HG02763 (cell line): ENCODE data around the gene PTAR1.

Experiments
- ATAC-seq: cut with Tn5 transposase; IDR thresholded peaks from one replicate; pipeline ENCODE4 v1.9.1; 2021; ENCODE audit warnings: mild to moderate bottlenecking, moderate library complexity; ENCODE audit not compliant: unreplicated experiment

PTAR1 gene

GRCh38 chr9:69753830-69754229 is 6.0 kb downstream of the PTAR1 start:
- ATAC-seq = no peak

DNA sequence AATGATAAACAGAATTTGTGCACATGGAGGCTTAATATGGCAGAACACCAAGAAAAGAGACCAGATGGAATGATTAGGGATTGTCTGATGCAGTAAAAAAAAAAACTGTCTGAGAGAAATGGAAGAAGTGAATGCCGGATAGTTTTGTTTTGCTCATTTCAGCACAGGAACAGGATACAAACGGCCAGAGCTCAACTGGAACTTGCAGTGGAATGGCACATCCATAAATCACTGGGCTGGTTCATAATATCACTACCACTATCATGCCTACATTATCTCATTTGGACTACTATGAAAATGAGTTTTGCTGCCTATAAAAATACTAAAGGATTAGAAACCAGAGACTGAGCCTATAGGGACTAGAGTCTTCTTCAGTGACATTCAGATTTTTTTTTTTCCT is 9.7 kb downstream of the PTAR1 start:
- ATAC-seq = no peak

- ATAC-seq = no peak
These were observed 11.5 kb downstream of the PTAR1 start for GRCh38 chr9:69748304-69748703.

- no peak for ATAC-seq
These were observed 12.8 kb downstream of the PTAR1 start for GRCh38 chr9:69746859-69747560.

DNA sequence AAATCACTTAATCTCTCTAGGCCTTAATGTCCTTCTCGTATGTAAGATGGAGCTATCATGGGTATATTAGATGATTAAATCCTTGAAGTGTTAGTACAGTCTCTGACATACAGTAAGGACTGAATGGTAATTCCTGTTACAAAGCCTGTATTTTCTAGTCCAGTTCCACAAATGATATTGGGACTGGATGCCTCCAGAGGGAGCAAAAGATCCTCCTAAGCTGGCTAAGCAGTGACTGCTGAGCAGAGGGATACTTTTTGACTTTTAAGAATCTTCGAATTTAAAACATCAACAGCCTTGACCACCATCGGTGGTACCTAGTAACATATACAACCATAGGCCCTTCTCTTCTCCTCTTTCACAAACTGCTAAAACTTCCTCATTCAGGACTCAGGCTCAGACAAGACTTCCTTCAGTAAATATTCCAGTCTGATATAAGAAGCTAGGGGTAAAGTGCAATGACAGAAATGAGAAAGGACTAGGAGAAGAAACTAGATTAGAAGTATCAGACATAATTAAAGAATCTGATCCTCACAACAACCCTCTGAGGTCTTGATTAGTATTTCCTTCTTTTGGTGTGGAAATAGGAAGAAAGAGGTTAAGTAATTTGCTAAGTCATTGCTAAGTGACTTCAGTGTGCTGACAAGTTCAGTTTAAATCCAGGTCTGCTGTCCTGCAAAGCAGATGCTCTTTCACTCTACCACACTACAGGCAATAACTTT is 13.9 kb downstream of the PTAR1 start:
- no peak for ATAC-seq

GRCh38 chr9:69744688-69745380 is 15.0 kb downstream of the PTAR1 start:
- ATAC-seq = no peak

DNA sequence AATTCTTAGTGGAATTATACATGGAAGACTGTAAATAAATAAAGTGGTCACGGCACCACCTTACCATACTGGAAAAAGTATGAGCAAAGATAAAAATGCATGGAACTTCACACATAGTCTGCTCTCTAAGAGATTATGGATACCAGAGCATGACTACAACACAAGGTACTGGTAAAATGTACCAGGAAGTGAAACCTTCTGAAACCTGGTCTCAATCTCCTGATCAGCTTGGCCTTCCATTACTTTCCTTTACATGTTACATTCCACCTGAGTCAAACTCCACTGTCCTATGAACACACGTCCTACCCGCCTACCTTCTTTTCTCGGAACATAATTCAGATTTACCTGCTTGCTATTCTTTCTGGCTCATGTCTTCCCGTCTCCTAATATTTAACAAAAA is 15.9 kb downstream of the PTAR1 start:
- ATAC-seq = no peak

DNA sequence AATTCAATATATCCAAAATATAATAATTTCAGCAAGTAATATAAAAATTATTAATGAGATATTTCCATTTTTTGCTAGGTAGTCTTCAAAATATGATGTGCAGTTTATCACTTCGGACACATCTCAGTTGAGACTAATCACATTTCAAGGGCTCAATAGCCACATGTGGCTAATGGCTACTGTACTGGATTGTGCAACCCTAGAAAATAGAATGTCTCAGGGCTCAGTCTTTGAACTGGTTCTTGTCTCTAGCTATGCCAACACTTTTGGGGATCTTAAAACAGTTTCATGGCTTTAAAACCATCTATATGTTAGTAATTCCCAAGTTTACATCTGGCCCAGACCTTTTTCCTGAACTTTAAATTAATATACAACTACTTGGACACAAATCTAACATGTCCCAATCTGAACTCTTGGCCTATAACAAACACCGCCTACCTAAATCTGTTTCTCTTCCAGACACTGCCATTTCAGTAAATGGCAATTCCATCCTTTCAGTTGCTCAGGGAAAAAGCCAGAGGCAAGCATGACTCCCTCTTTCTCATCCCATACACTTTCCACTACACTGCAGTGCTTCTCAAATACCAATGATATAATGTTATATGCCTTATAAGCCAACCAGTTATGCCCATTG is 18.8 kb downstream of the PTAR1 start:
- no peak for ATAC-seq

- no peak for ATAC-seq
These were observed 28.5 kb downstream of the PTAR1 start for GRCh38 chr9:69731348-69731747.

DNA sequence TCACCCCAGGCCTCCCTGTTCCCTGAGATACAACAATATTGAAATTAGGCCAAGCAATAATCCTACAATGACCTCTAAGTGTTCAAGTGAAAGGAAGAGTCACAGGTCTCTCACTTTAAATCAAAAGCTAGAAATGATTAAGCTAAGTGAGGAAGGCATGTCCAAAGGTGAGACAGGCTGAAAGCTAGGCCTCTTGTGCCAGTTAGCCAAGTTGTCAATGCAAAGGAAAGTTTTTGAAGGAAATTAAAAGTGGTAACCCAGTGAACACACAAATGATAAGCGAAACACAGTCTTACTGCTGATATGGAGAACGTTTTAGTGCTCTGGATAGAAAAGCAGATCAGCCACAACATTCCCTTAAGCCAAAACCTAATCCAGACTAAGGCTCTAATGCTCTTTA is 39.8 kb downstream of the PTAR1 start:
- ATAC-seq = no peak

DNA sequence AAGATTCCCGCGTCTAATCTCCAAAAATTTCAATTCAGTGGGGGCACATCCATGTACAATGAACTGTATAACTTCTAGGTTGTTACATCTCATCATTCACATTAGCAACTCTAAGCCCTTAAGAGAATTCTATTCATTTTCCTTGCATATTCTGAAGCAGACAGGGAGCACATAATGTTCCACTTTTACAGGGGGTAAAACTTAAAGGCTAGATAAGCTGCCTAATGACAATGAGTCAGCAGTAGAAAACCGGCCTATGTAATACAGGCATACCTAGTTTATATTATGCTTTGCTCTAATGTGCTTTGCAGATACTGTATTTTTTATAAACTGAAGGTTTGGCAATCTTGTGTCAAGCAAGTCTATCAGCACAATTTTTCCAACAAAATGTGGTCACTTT is 40.4 kb downstream of the PTAR1 start:
- ATAC-seq = no peak

DNA sequence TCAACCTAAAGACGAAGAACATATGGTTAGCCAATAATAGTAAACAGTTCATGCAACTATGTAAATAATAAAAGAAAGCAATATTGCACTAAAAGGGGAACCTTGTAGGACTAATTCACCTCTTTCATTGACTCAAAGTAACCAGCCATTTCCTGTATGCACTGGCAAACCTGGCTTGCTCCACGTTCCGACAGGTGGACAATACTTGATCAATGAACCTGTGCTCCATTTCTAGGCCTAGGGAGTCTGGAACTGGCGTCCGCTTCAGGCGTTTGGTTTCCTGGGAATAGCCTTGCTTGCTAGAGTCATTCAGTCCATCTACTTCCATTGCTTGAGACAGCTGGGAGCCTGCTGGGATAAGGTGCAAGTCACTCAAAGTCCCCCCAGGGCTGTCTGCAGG is 41.6 kb downstream of the PTAR1 start:
- no peak for ATAC-seq

DNA sequence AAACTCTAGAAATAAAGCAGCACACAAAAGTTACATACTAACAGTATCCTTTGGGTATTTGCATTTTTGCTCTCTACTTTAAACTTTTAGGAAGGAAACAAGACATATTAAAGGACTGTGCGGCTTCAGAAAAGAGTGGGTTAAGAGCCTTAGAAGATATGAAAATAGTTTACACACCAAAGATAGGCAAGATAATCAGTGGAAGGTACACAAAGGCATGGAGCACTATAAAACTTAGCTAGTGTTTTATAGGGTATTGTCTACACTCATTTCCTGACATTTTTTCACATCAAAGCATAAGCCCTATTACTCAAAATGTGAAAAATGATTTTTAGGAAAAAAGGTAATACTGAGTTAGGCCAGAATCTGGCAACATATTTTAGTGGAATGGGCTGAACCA is 44.0 kb downstream of the PTAR1 start:
- ATAC-seq = no peak

DNA sequence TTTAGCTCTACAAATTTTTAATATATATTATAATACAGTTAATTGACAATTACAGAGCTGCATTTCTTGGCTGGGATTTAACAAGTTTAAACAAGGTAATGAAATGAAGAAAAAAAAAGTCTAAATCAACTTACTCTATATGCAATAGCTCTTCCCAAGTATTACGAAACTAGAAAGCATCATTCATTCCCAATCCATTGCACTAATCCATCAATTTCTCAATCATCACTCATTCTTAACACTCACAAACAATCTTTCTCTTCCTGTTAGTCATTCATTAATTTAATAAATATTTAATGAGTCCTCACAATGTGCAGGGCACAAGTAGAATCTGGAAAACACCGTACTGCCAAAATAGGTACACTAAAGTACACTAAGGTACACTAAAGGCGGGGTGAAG is 44.7 kb downstream of the PTAR1 start:
- ATAC-seq = no peak

GRCh38 chr9:69697475-69697874 is 62.3 kb downstream of the PTAR1 start:
- no peak for ATAC-seq

GRCh38 chr9:69696802-69697201 is 63.0 kb downstream of the PTAR1 start:
- ATAC-seq = no peak

GRCh38 chr9:69689991-69690538 is 69.7 kb downstream of the PTAR1 start:
- no peak for ATAC-seq

GRCh38 chr9:69683927-69684326 is 75.9 kb downstream of the PTAR1 start:
- ATAC-seq = no peak

DNA sequence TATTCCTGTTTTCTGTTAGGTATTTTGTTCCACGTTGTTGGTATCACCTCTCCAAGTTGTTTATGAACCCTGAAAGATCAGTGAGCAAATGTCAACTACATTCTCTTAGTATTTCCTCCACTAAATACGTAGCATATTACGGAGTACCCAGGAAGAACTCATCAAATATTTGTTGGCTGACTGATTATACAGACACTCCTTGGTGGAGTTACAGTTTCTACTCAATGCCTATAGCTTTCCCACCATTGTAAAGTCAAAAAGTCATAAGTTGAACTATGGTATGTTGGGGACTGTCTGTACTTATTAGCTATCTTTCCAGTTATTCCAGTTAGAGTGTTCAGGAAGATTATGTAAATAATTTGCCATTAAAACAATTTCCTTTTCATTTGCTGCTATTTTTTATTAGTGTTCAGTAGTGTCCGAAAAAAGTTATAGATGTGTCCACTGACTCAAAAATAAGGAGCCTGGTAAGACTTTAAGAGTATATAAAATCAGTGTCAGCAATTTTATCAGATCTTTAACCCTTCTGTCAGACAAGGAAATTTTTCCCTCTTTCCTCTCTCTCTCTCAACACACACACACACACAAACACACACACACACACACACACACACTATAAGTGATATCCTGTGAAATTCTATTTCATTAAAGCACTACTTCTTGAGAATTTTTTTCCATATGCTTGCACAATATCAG is 80.8 kb downstream of the PTAR1 start:
- ATAC-seq = no peak

DNA sequence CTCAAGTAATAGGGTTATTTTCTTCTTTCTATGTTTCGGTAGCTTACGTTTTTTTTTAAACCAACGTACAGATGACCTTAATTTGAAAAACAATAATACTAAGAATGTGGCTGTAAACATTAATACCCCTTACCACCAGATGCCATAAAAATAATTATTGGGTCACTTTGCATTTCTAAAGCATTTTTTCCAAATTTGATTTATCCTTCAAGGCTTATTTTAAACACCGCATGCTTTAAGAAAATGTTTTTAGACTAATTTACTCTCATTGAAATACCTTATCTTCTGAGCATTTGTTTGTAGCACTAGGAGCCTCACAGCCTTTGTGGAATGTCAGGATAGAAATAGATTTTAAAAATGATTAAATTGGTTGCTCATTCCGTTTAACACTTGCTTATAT is 81.9 kb downstream of the PTAR1 start:
- no peak for ATAC-seq

DNA sequence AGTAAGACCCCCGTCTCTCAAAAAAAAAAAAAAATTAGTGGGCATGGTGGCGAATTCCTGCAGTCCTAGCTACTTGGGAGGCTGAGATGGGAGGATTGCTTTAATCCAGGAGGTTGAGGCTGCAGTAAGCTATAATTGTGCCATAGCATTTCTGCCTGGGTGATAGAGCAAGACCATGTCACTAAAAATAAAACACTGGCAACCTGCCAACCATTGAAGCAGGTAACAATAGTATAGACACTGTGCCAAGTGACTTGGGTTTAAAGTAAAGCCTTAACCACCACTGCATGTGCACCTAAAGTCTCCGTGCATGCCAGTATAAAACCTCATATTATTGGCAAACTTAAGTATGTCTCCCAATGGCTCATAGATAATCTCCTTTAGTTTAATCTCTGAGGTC is 84.2 kb downstream of the PTAR1 start:
- no peak for ATAC-seq
